Ishikawa (cell line): ENCODE results near the gene INSYN2A.

ENCODE experiments used
- CEBPB ChIP-seq: IDR thresholded peaks from 2 replicates; pipeline ENCODE4 v1.6.1; 2012
- CREB1 ChIP-seq: IDR thresholded peaks from 2 replicates; pipeline ENCODE4 v1.6.1; 2012; ENCODE audit warnings: low read depth
- EGR1 ChIP-seq: IDR thresholded peaks from 2 replicates; pipeline ENCODE4 v1.6.1; 2012
- EP300 ChIP-seq: IDR thresholded peaks from 2 replicates; pipeline ENCODE4 v1.6.1; 2012; ENCODE audit warnings: borderline replicate concordance
- FOXM1 ChIP-seq: IDR thresholded peaks from 2 replicates; pipeline ENCODE4 v1.6.1; 2012; ENCODE audit warnings: low read depth, borderline replicate concordance
- NFIC ChIP-seq: IDR thresholded peaks from 2 replicates; pipeline ENCODE4 v1.6.1; 2012
- RAD21 ChIP-seq: IDR thresholded peaks from 2 replicates; pipeline ENCODE4 v1.6.1; 2012; ENCODE audit warnings: low read depth
- TCF12 ChIP-seq: IDR thresholded peaks from 2 replicates; pipeline ENCODE4 v1.6.1; 2012; ENCODE audit warnings: low read depth
- TEAD4 ChIP-seq: IDR thresholded peaks from 2 replicates; pipeline ENCODE4 v1.6.1; 2012
- YY1 ChIP-seq: IDR thresholded peaks from 2 replicates; pipeline ENCODE4 v1.6.1; 2012; ENCODE audit warnings: low read depth
- ZBTB7A ChIP-seq: IDR thresholded peaks from 2 replicates; pipeline ENCODE4 v1.6.1; 2012; ENCODE audit warnings: low read depth
- TF ChIP-seq, protein P1 (sequence below): IDR thresholded peaks from 2 replicates; pipeline ENCODE4 v1.6.1; 2012
- TF ChIP-seq, protein P2 (sequence below): IDR thresholded peaks from 2 replicates; pipeline ENCODE4 v1.6.1; 2012
- TF ChIP-seq, protein P3 (sequence below): IDR thresholded peaks from 2 replicates; pipeline ENCODE4 v1.6.1; 2012; ENCODE audit warnings: low read depth, mild to moderate bottlenecking

INSYN2A gene, protein sequence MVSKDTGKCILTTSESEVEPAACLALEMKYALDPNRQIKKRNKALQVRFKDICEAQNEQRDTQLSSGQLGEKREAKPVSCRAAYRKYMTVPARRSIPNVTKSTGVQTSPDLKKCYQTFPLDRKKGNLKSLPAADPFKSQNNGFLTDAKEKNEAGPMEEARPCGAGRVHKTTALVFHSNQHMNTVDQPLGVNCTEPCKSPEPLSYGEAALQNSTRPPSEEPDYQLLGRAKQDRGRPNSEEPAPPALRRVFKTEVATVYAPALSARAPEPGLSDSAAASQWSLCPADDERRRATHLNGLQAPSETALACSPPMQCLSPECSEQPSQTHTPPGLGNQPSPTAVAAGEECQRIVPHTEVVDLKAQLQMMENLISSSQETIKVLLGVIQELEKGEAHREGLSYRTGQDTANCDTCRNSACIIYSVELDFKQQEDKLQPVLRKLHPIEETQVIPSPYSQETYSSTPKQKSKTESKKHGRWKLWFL

DNA sequence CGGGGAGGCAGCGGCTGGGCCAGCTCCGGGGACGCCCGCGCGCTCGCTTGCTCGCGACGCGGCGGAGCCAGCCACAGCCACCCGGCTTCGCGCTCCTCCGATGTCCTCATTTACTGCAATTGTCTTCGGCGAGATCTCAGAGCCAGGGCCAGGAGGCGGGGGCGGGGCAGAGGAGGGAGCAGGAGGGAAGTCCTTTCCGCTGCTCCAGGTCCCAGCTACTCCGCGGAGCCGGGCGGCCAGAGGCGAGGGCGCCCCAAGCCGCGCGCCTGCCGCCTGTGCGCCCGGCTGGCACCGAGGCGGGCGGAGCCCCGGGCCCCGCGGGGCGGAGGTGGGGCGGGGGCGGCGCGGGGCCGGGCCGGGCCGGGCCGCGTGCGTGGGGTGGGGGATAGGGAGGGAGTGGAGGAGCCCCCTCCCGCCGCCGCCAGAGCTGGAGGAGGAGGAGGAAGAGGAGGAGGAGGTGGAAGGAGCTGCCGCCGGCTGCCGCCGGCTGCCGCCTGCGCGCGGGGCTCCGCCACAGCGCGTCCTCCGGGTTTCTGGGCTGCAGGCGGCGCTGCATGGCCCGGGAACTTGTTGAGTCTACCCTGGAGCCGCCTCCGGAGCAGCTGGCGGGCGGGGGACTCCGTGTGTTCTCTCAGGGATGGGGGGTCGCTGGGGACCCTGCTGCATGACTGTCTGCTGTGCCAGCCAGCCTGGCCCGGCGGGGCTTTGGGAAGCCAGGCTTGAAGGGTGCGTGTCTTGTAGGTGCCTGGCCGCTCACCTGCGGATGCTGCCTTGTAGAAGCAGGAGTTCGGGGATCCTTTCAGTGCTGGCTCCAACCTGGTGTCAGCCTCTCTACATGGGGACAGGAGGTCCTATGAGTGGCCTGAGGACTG is at the start of gene INSYN2A:
TSS of gene INSYN2A (minus strand) at position 310 of the 872 bp plus-strand sequence. CDS start 20,196 bp downstream, outside the sequence.
- TF ChIP-seq TCF12, result no peak
- peak; percentile 14; the same call in 1 of the 2 replicates for TF ChIP-seq RAD21
- TF ChIP-seq YY1, result no peak
- TF ChIP-seq FOXM1, result no peak
- TF ChIP-seq, protein P1, sequence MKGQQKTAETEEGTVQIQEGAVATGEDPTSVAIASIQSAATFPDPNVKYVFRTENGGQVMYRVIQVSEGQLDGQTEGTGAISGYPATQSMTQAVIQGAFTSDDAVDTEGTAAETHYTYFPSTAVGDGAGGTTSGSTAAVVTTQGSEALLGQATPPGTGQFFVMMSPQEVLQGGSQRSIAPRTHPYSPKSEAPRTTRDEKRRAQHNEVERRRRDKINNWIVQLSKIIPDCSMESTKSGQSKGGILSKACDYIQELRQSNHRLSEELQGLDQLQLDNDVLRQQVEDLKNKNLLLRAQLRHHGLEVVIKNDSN, result no peak
- no peak for TF ChIP-seq TEAD4
- TF ChIP-seq, protein P2, sequence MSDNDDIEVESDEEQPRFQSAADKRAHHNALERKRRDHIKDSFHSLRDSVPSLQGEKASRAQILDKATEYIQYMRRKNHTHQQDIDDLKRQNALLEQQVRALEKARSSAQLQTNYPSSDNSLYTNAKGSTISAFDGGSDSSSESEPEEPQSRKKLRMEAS, result peak; percentile 23

DNA sequence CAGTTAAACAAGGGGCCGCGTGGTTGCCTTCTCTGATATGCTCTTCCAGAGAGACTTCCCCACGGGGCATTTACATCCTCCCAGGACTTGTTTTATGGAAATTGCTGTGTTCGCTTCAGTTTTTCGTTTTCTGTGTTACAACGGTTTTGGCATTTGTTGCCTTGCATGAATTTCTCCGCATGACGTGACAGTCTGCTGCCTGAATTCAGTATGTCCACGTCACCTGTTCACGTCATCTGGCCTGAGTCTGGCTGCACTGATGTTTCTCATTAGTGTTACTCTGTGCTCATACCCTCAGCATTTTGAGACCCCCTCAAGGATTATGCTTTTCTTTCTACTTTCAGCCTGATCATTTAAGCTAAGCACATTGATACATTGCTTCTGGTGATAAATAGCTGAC is 49.1 kb upstream of the INSYN2A start:
- TF ChIP-seq TEAD4 (no peak), RAD21 (no peak), EP300 (no peak), YY1 (no peak), EGR1 (no peak)

DNA sequence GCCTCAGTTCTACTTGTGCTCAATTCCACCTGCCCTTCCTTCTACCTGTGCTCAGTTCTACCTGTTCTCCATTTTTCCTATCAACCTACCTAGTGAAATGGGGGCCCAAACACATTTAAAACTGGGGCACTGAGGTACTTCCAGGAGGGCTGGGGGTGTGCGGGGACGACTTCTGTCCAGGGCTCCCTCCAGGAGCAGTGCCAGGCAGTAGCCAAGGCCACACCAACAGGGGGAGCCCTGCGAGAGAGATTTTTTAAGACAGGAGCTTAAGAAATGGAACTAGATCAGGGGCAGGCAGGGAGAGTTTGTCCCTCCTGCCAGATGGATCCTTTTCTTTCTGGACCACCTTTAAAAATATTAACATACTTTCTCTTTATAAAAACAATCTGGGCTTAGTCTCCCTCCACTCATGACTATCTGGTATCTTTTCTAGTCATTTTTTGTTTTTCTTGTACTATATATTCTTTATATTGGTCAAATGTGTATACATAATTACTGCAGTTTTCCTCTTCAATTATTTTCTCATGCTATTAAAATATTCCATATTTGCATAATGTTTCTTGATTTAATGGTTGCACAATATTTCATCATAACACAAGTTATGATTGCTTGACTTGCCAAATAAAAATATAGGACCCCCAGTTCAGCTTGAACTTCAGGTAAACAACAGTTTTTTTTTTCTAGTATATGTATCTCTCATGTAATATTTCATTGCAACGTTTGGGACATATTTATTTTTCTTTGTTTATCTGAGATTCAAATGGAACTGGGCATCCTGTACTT is 47.3 kb upstream of the INSYN2A start:
- TF ChIP-seq, protein P3, sequence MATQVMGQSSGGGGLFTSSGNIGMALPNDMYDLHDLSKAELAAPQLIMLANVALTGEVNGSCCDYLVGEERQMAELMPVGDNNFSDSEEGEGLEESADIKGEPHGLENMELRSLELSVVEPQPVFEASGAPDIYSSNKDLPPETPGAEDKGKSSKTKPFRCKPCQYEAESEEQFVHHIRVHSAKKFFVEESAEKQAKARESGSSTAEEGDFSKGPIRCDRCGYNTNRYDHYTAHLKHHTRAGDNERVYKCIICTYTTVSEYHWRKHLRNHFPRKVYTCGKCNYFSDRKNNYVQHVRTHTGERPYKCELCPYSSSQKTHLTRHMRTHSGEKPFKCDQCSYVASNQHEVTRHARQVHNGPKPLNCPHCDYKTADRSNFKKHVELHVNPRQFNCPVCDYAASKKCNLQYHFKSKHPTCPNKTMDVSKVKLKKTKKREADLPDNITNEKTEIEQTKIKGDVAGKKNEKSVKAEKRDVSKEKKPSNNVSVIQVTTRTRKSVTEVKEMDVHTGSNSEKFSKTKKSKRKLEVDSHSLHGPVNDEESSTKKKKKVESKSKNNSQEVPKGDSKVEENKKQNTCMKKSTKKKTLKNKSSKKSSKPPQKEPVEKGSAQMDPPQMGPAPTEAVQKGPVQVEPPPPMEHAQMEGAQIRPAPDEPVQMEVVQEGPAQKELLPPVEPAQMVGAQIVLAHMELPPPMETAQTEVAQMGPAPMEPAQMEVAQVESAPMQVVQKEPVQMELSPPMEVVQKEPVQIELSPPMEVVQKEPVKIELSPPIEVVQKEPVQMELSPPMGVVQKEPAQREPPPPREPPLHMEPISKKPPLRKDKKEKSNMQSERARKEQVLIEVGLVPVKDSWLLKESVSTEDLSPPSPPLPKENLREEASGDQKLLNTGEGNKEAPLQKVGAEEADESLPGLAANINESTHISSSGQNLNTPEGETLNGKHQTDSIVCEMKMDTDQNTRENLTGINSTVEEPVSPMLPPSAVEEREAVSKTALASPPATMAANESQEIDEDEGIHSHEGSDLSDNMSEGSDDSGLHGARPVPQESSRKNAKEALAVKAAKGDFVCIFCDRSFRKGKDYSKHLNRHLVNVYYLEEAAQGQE, result no peak
- TF ChIP-seq RAD21, result peak; percentile 45

DNA sequence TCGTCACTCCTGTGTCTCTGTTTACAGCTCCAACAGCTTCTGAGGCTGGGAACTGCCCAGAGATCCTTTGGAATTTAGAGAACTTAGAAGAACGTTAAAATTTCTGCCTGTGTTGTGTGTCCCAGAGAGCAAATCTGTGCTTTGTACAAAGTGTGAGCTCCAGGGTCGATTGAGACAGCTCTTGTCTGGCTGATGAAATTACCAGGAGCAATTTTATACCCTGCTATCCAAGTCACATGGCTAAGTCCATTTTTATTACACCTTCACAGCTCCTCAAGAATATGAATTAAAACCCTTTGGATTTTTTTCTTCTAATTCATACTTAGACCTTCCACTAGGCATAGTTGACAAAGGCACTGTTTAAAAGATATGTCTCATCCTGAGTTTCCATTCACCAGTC is 46.5 kb upstream of the INSYN2A start:
- no peak for TF ChIP-seq EGR1
- TF ChIP-seq, protein P1, result no peak
- TF ChIP-seq, protein P3, result no peak

DNA sequence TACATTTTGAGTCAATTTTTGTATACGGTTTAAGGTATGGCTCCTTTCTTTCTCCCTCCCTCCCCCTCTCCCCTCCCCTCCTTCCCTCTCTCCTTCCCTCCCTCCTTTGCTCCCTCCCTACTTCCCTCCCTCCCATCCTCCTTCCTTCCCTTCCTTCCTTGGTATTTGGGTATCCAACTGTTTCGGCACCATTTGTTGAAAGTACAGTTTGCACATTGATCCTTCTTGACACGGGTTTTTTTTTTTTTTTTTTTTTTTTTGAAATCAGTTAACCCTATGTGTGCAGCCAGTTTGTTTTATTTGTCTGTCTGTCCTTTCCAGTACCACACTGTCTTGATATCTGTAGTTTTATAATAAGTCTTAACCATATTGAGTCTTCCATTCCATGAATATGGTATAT is 39.9 kb upstream of the INSYN2A start:
- TF ChIP-seq NFIC, result no peak
- TF ChIP-seq, protein P3, result no peak
- TF ChIP-seq ZBTB7A, result no peak
- no peak for TF ChIP-seq EP300
- no peak for TF ChIP-seq EGR1
- TF ChIP-seq, protein P2, result no peak
- TF ChIP-seq FOXM1, result no peak
- no peak for TF ChIP-seq CREB1
- no peak for TF ChIP-seq YY1
- no peak for TF ChIP-seq CEBPB
